ENCODE data around the gene DSCAML1.

DSCAML1 gene

GRCh38 chr11:117572129-117572528, 224.9 kb downstream of the DSCAML1 start:
- no peaks in the 10 kb centered on the region for H3K36me3 ChIP-seq (ENCODE audit: control insufficient read depth, insufficient read depth, low read length)
- H3K9me3 ChIP-seq (ENCODE audit: control insufficient read depth, insufficient read depth, low read length), result no peaks in the 10 kb centered on the region
- DNase-seq (ENCODE audit: low read depth, low spot score), result no peak
- whole genome bisulfite sequencing (ENCODE audit: insufficient coverage, insufficient read length), result no CpG with 5 or more reads among the region's 5 CpGs
- H3K27me3 ChIP-seq (ENCODE audit: control insufficient read depth, insufficient read depth, low read length), result no peaks in the 10 kb centered on the region
- no peaks in the 10 kb centered on the region for H3K4me1 ChIP-seq (ENCODE audit: control insufficient read depth, insufficient read depth, low read length)
- H3K27ac ChIP-seq (ENCODE audit: low read length), result no peak overlapping the region
- H3K4me3 ChIP-seq (ENCODE audit: low read length), result no peak overlapping the region

GRCh38 chr11:117570701-117571100, 226.3 kb downstream of the DSCAML1 start:
- Histone ChIP-seq H3K36me3 (ENCODE audit: control insufficient read depth, insufficient read depth, low read length) (no peaks in the 10 kb centered on the region), H3K4me3 (ENCODE audit: low read length) (no peak overlapping the region), H3K27ac (ENCODE audit: low read length) (no peak overlapping the region), H3K4me1 (ENCODE audit: control insufficient read depth, insufficient read depth, low read length) (no peaks in the 10 kb centered on the region), H3K9me3 (ENCODE audit: control insufficient read depth, insufficient read depth, low read length) (no peaks in the 10 kb centered on the region), H3K27me3 (ENCODE audit: control insufficient read depth, insufficient read depth, low read length) (no peaks in the 10 kb centered on the region)
- no peak for DNase-seq (ENCODE audit: low read depth, low spot score)
- no CpG with 5 or more reads among the region's 5 CpGs for WGBS (ENCODE audit: insufficient coverage, insufficient read length)

GRCh38 chr11:117569911-117570310, 227.1 kb downstream of the DSCAML1 start:
- no CpG with 5 or more reads among the region's 9 CpGs for WGBS (ENCODE audit: insufficient coverage, insufficient read length)
- no peaks in the 10 kb centered on the region for H3K27me3 ChIP-seq (ENCODE audit: control insufficient read depth, insufficient read depth, low read length)
- no peaks in the 10 kb centered on the region for H3K36me3 ChIP-seq (ENCODE audit: control insufficient read depth, insufficient read depth, low read length)
- no peaks in the 10 kb centered on the region for H3K4me1 ChIP-seq (ENCODE audit: control insufficient read depth, insufficient read depth, low read length)
- H3K27ac ChIP-seq (ENCODE audit: low read length), result no peak overlapping the region
- H3K9me3 ChIP-seq (ENCODE audit: control insufficient read depth, insufficient read depth, low read length), result no peaks in the 10 kb centered on the region
- no peak overlapping the region for H3K4me3 ChIP-seq (ENCODE audit: low read length)
- DNase-seq (ENCODE audit: low read depth, low spot score), result no peak

GRCh38 chr11:117565709-117566108, 231.3 kb downstream of the DSCAML1 start:
- DNase-seq (ENCODE audit: low read depth, low spot score), result no peak
- no peak overlapping the region for H3K27ac ChIP-seq (ENCODE audit: low read length)
- H3K36me3 ChIP-seq (ENCODE audit: control insufficient read depth, insufficient read depth, low read length), result no peaks in the 10 kb centered on the region
- no peaks in the 10 kb centered on the region for H3K9me3 ChIP-seq (ENCODE audit: control insufficient read depth, insufficient read depth, low read length)
- no peaks in the 10 kb centered on the region for H3K4me1 ChIP-seq (ENCODE audit: control insufficient read depth, insufficient read depth, low read length)
- WGBS (ENCODE audit: insufficient coverage, insufficient read length), result no CpG with 5 or more reads among the region's 4 CpGs
- no peaks in the 10 kb centered on the region for H3K27me3 ChIP-seq (ENCODE audit: control insufficient read depth, insufficient read depth, low read length)
- no peak overlapping the region for H3K4me3 ChIP-seq (ENCODE audit: low read length)

GRCh38 chr11:117564321-117564720, 232.7 kb downstream of the DSCAML1 start:
- Histone ChIP-seq H3K27me3 (ENCODE audit: control insufficient read depth, insufficient read depth, low read length) (no peaks in the 10 kb centered on the region), H3K4me3 (ENCODE audit: low read length) (no peak overlapping the region), H3K36me3 (ENCODE audit: control insufficient read depth, insufficient read depth, low read length) (no peaks in the 10 kb centered on the region), H3K27ac (ENCODE audit: low read length) (no peak overlapping the region), H3K9me3 (ENCODE audit: control insufficient read depth, insufficient read depth, low read length) (no peaks in the 10 kb centered on the region), H3K4me1 (ENCODE audit: control insufficient read depth, insufficient read depth, low read length) (no peaks in the 10 kb centered on the region)
- DNase-seq (ENCODE audit: low read depth, low spot score), result no peak
- WGBS (ENCODE audit: insufficient coverage, insufficient read length), result no CpG with 5 or more reads among the region's 4 CpGs

- no peak for DNase-seq (ENCODE audit: low read depth, low spot score)
- WGBS (ENCODE audit: insufficient coverage, insufficient read length), result no CpG with 5 or more reads among the region's 7 CpGs
- H3K27ac ChIP-seq (ENCODE audit: low read length), result no peak overlapping the region
- no peaks in the 10 kb centered on the region for H3K36me3 ChIP-seq (ENCODE audit: control insufficient read depth, insufficient read depth, low read length)
- no peaks in the 10 kb centered on the region for H3K9me3 ChIP-seq (ENCODE audit: control insufficient read depth, insufficient read depth, low read length)
- H3K27me3 ChIP-seq (ENCODE audit: control insufficient read depth, insufficient read depth, low read length), result no peaks in the 10 kb centered on the region
- H3K4me3 ChIP-seq (ENCODE audit: low read length), result no peak overlapping the region
- H3K4me1 ChIP-seq (ENCODE audit: control insufficient read depth, insufficient read depth, low read length), result no peaks in the 10 kb centered on the region
Measured at GRCh38 chr11:117563556-117563955, 233.5 kb downstream of the DSCAML1 start.

- H3K4me3 ChIP-seq (ENCODE audit: low read length), result no peak overlapping the region
- no peaks in the 10 kb centered on the region for H3K36me3 ChIP-seq (ENCODE audit: control insufficient read depth, insufficient read depth, low read length)
- no peaks in the 10 kb centered on the region for H3K9me3 ChIP-seq (ENCODE audit: control insufficient read depth, insufficient read depth, low read length)
- DNase-seq (ENCODE audit: low read depth, low spot score), result no peak
- H3K27me3 ChIP-seq (ENCODE audit: control insufficient read depth, insufficient read depth, low read length), result no peaks in the 10 kb centered on the region
- H3K27ac ChIP-seq (ENCODE audit: low read length), result no peak overlapping the region
- no CpG with 5 or more reads among the region's 6 CpGs for WGBS (ENCODE audit: insufficient coverage, insufficient read length)
- H3K4me1 ChIP-seq (ENCODE audit: control insufficient read depth, insufficient read depth, low read length), result no peaks in the 10 kb centered on the region
Measured at GRCh38 chr11:117562136-117562535, 234.9 kb downstream of the DSCAML1 start.

- no peak overlapping the region for H3K4me3 ChIP-seq (ENCODE audit: low read length)
- H3K9me3 ChIP-seq (ENCODE audit: control insufficient read depth, insufficient read depth, low read length), result no peaks in the 10 kb centered on the region
- no peak for DNase-seq (ENCODE audit: low read depth, low spot score)
- H3K4me1 ChIP-seq (ENCODE audit: control insufficient read depth, insufficient read depth, low read length), result no peaks in the 10 kb centered on the region
- WGBS (ENCODE audit: insufficient coverage, insufficient read length), result no CpG with 5 or more reads among the region's 5 CpGs
- no peaks in the 10 kb centered on the region for H3K27me3 ChIP-seq (ENCODE audit: control insufficient read depth, insufficient read depth, low read length)
- H3K27ac ChIP-seq (ENCODE audit: low read length), result no peak overlapping the region
- H3K36me3 ChIP-seq (ENCODE audit: control insufficient read depth, insufficient read depth, low read length), result no peaks in the 10 kb centered on the region
Measured at GRCh38 chr11:117560780-117561530, 236.1 kb downstream of the DSCAML1 start.

- Histone ChIP-seq H3K27me3 (ENCODE audit: control insufficient read depth, insufficient read depth, low read length) (no peaks in the 10 kb centered on the region), H3K36me3 (ENCODE audit: control insufficient read depth, insufficient read depth, low read length) (no peaks in the 10 kb centered on the region), H3K9me3 (ENCODE audit: control insufficient read depth, insufficient read depth, low read length) (no peaks in the 10 kb centered on the region), H3K27ac (ENCODE audit: low read length) (no peak overlapping the region), H3K4me3 (ENCODE audit: low read length) (no peak overlapping the region), H3K4me1 (ENCODE audit: control insufficient read depth, insufficient read depth, low read length) (no peaks in the 10 kb centered on the region)
- no CpG with 5 or more reads among the region's 5 CpGs for WGBS (ENCODE audit: insufficient coverage, insufficient read length)
- no peak for DNase-seq (ENCODE audit: low read depth, low spot score)
Measured at GRCh38 chr11:117559698-117560097, 237.3 kb downstream of the DSCAML1 start.

- no peaks in the 10 kb centered on the region for H3K36me3 ChIP-seq (ENCODE audit: control insufficient read depth, insufficient read depth, low read length)
- H3K27me3 ChIP-seq (ENCODE audit: control insufficient read depth, insufficient read depth, low read length), result no peaks in the 10 kb centered on the region
- no CpG with 5 or more reads among the region's 7 CpGs for WGBS (ENCODE audit: insufficient coverage, insufficient read length)
- no peak overlapping the region for H3K27ac ChIP-seq (ENCODE audit: low read length)
- DNase-seq (ENCODE audit: low read depth, low spot score), result no peak
- H3K9me3 ChIP-seq (ENCODE audit: control insufficient read depth, insufficient read depth, low read length), result no peaks in the 10 kb centered on the region
- no peaks in the 10 kb centered on the region for H3K4me1 ChIP-seq (ENCODE audit: control insufficient read depth, insufficient read depth, low read length)
- H3K4me3 ChIP-seq (ENCODE audit: low read length), result no peak overlapping the region
Measured at GRCh38 chr11:117557361-117557760, 239.7 kb downstream of the DSCAML1 start.

Measured in iPS DF 6.9 (cell line).